NCI-H1436 (cell line): ENCODE data around the gene KIF1B.

Experiments
- DNase-seq: peaks from one replicate; lab custom pipeline; 2025; lab: John Stamatoyannopoulos, UW

The KIF1B gene

DNA sequence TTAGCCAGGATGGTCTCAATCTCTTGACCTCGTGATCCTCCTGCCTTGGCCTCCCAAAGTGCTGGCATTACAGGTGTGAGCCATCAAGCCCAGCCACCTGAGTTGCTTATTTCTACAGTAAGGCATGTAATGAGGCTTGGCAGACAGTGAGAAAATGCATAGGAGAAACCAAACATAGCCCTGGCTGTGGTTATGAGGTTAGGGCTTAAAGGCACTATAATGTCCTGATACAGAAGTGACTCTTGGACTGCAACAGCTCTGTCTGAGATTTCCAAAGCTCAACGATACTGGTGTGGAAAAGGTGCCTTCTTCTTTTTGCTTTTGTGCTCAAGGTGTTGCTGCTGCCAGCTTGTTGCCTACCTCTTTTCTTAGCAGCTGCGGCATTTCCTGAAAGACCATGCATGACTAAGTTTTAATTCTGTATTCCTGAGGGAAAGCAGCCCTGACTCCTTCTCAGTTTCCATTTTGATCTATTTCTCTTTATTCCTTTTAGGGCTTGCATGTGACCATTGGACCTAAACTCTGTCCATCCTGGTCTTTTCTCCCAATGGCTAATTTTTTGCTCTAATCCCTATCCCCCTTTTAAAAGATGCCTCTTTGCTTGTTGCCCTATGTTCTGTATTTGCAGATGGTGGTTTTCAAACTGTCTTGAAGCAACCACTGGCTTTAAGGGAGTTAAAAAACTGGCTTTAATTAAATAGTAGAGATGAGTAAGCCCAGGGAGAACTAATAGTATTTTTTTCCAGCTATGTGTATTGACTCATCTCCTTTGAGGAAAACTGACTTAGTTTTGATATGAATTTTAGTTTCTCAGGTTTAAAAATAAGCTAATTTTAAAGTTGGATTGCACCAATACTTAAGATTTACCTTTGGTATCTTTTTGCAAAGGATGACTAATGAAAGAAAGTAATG, 70.3 kb downstream of the KIF1B start:
- no peak for DNase-seq

DNA sequence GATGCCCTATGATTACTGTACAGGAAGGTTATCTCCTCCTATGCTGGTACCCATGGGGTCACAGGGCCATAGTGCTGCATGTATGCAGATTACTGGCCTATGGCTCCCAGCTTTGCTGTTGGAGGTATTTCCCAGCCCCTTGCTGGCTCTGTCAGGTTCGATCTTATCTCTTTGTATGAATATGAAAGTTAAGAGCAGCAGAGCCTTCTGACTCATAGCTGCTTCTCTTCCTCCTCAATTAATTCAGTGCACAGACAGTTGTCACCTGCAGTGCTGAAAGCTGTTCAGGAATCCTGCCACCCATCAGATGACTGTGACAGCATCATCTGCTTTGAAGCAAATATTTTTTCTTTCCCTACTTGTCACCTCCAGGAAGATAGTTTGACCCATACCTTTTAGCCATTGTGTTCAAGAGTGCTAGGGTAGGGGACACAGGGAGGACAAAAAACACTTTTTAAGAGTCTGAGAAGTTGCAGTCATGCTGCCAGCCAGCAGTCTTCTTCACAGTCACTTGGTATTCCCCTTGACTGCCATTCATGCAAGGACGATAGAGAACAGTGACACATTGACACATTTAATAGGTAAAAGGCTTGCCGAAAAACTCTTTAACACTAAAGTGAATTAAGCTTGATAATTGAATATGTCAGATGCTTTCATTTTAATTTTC, 73.1 kb downstream of the KIF1B start:
- DNase-seq, result no peak

GRCh38 chr1:10286244-10286643, 75.9 kb downstream of the KIF1B start:
- no peak for DNase-seq

DNA sequence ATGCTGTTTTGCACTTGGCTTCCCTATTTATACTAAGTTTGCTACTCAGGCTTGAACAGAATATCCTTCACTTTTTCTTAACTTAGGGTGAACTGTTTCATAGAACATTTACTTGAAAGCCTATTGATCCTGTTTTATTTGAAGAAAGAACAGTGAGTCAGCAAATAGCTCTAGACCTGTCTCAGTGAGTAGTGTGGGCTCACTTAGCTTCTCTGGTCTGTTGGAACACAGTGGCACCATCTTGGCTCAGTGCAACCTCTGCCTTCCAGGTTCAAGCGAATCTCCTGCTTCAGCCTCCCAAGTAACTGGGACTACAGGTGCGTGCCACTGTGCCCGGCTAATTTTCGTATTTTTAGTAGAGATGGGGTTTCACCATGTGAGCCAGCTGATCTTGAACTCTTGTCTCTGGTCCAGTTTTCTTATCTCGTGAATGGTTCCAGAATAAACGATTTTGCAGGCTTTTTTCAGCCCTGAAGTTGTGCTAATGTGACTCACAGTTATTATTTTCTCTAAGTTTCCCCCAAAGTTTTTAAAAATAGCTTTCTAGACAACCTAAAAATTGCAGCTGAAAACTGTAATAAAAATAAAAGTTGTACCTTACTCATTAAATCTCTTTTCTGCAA, 76.8 kb downstream of the KIF1B start:
- no peak for DNase-seq

- DNase-seq, result no peak
These were observed 77.8 kb downstream of the KIF1B start for GRCh38 chr1:10288029-10288615.

DNA sequence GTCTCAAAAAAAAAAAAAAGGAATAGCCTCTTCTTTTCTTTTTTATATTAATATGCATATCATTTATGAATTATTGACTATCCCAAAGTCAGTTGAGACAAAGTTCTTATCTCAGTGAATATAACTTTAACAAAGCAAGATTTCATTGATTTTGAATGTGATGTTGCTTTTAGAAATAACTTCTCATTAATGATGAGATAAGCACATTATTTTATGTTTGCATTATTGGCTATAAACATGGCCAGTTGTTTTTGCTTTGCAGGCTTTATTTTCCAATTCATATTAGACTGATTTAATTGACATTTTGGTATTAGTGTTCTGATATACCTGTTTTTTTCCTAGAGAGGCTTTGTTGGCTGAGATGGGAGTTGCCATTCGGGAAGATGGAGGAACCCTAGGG, 81.3 kb downstream of the KIF1B start:
- DNase-seq, result no peak

DNA sequence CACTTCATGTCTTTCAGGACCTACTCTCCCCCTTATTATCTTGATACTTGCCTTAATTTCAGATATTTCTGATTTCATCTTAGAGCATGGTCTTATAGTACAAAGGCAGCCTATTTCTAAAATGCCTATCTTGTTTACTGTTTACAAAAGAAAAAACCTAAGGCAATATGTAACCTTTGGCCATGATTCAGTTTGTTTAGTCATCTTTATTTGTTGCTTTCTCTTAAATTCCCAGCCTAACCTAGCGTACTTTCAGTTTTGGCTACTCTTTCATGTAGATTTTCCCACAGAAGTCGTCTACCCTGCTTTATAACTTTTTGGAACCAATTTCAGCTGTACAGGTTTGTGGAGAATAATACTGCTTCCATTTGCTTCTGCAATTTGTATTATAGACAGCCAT, 81.8 kb downstream of the KIF1B start:
- no peak for DNase-seq

- DNase-seq, result no peak
These were observed 85.2 kb downstream of the KIF1B start for GRCh38 chr1:10295481-10296085.

- DNase-seq, result no peak
These were observed 88.8 kb downstream of the KIF1B start for GRCh38 chr1:10299151-10299550.

GRCh38 chr1:10302416-10302815, 92.0 kb downstream of the KIF1B start:
- DNase-seq, result no peak

GRCh38 chr1:10304295-10304694, 93.9 kb downstream of the KIF1B start:
- DNase-seq, result no peak

DNA sequence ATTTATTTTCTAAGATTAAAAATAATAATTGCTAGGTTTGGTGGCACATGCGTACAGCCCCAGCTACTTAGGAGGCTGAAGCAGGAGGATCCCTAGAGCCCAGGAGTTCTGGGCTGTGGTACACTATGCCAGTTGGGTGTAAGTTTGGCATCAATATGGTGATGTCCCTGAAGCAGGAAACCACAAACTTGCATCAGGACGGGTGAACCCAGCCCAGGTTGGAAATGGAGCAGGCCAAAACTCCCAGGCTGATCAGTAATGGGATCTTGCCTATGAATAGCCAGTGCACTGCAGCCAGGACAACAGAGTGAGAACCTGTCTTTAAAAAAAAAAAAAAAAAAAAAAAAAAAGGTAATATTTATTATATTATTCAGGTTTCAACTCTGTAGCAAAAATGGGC, 96.1 kb downstream of the KIF1B start:
- no peak for DNase-seq

GRCh38 chr1:10308001-10308400, 97.6 kb downstream of the KIF1B start:
- DNase-seq, result no peak

DNA sequence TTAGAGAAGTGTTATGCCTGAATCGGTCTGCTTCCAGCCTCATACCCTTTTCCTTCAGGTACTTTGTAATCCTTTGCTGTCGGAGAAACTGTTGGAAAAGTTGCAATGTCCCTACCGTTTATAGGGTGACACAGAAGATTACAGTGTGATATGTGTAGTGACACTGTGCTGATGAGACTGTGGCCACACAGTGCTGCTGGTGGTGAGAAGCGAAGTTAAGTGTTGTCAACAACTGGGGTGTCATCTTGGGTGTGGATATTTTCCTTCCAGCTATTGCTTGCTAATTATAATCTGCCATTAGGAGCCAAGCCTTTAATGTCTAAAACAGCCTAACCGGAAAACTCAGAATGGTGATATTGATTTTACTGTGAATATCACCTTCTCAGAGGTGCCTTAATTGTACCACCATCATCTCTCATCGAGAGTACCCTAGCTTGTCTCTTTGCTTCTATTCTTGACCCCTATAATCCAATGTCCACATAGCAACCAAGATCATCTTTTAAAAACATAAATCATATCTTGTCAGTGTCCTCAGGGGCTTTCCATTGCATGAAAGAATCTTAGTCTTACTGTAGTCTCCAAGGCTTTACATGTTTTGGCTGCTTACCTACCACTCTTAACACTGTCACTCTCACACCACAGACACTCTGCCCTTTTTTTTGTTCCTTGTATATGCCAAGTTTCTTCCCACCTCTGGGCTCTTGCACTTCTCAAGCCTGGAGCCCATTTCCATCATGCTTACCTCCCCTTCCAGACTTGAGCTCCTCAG, 99.1 kb downstream of the KIF1B start:
- no peak for DNase-seq

GRCh38 chr1:10316752-10317151, 106.4 kb downstream of the KIF1B start:
- DNase-seq, result no peak

DNA sequence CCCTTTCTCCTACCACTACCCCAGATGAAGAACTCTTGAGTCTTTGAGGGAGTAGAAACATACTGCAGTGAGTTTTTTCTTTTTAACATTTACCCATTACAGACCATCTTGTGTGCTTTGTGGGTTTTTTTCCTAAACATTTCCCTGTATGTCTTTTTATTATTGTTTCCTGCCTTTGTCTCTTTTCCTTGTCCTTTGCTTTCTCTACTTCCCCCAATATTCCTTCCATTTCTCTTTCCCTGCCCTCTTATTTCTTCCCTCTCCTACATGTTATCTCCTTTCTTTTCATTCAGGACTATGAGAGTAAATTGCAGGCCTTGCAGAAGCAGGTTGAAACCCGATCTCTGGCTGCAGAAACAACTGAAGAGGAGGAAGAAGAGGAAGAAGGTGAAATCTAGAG, 109.4 kb downstream of the KIF1B start:
- no peak for DNase-seq

DNA sequence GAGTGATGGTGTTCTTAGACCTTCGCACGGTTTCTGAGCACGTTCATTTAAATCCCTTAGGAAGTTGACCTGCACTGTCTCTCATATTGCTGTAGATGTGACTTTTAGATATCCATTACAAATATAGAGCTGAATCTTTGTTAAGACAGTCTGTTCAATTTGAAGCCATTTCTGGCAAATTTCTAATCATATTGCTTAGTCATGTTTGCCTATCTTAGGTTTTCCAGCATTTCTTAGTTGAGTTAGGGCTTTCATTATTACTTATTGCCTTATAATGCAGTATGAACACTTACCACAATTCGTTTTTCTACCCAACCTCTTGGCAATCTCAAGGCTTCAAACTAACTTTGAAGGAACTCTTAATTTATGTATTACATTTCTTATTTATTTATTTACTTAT, 110.0 kb downstream of the KIF1B start:
- no peak for DNase-seq

GRCh38 chr1:10322821-10323220, 112.5 kb downstream of the KIF1B start:
- no peak for DNase-seq

GRCh38 chr1:10324627-10325026, 114.3 kb downstream of the KIF1B start:
- no peak for DNase-seq

DNA sequence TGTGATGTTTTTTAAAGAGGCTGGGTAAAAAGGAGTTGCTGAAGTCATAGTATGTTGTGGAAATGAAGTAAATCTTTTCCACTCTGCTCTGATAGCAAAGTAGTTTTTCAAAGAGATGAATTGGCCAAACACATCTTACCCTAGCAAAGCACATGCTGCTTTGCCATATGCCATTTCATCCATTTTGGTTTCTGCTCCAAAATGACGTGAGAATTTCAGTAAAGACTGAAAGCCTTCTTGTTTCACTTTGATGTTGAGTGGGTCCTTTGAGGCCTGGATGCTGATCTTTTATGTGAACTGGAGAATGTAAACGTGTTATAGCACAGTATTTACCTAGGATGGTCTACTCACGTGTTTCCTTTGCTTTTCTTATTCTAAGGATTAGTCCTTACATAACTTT, 115.2 kb downstream of the KIF1B start:
- no peak for DNase-seq

- no peak for DNase-seq
These were observed 115.9 kb downstream of the KIF1B start for GRCh38 chr1:10326251-10326650.
